ENCODE data around the gene SMPDL3B.

The SMPDL3B gene

DNA sequence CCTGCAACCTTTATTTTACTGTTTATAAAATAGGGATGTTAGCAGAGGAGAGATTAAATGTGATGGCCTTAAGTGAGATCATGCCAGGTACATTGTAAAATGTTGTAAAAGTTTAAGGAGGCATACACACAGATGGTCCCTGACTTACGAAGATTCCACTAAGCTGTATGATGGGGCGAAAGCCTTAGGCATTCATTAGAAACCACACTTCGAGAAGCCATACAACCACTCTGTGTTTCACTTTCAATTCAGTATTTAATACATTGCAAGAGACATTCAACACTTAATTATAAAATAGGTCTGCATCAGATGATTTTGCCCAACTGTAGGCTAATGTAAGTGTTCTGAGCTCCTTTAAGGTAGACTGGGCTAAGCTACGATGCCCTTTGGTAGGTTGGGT lies 3.7 kb downstream of the SMPDL3B start:
- H3K9me3 ChIP-seq (ENCODE audit: control insufficient read depth, low read length): no peaks in the 10 kb centered on the region
- H3K4me3 ChIP-seq (ENCODE audit: insufficient read depth, low read depth, low read length): no peak overlapping the region
- no peaks in the 10 kb centered on the region for H3K36me3 ChIP-seq (ENCODE audit: control insufficient read depth, insufficient read depth, low read length)
- WGBS, 2 experiments: 94 to 95% methylated on average over 4 of the region's 4 CpGs
- H3K27ac ChIP-seq (ENCODE audit: insufficient read depth, low read depth, low read length, poor library complexity, severe bottlenecking): no peak overlapping the region
- peaks cover 7% of the 10 kb centered on the region for H3K4me1 ChIP-seq (ENCODE audit: control insufficient read depth, insufficient read depth, low read length)
- H3K27me3 ChIP-seq (ENCODE audit: control insufficient read depth, insufficient read depth, low read length, poor library complexity, severe bottlenecking): peaks cover 11% of the 10 kb centered on the region

DNA sequence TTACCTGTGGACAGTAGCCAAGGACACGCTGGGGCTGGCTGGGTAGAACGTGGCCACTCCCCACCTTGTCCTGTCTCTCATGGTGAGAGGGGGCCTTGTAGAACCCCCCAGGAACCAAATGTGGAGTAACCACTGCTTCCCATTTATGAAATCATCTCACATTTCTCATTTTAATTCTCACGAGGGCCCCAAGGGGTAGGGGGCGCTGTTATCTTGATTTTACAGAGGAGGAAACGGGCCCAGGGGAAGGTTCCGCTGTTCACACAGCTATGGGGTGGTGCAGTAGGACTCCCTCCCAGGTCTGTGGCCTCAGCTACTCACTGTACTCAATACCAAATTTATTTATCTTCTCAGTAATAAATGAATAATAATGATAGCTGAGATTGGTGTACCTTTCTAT lies 5.5 kb downstream of the SMPDL3B start:
- no peak overlapping the region for H3K27ac ChIP-seq (ENCODE audit: insufficient read depth, low read depth, low read length, poor library complexity, severe bottlenecking)
- no peaks in the 10 kb centered on the region for H3K36me3 ChIP-seq (ENCODE audit: control insufficient read depth, insufficient read depth, low read length)
- peaks cover 8% of the 10 kb centered on the region for H3K27me3 ChIP-seq (ENCODE audit: control insufficient read depth, insufficient read depth, low read length, poor library complexity, severe bottlenecking)
- WGBS, 2 experiments: 57 to 58% methylated on average over 6 of the region's 6 CpGs
- no peaks in the 10 kb centered on the region for H3K9me3 ChIP-seq (ENCODE audit: control insufficient read depth, low read length)
- H3K4me3 ChIP-seq (ENCODE audit: insufficient read depth, low read depth, low read length): no peak overlapping the region
- H3K4me1 ChIP-seq (ENCODE audit: control insufficient read depth, insufficient read depth, low read length): peaks cover 7% of the 10 kb centered on the region

DNA sequence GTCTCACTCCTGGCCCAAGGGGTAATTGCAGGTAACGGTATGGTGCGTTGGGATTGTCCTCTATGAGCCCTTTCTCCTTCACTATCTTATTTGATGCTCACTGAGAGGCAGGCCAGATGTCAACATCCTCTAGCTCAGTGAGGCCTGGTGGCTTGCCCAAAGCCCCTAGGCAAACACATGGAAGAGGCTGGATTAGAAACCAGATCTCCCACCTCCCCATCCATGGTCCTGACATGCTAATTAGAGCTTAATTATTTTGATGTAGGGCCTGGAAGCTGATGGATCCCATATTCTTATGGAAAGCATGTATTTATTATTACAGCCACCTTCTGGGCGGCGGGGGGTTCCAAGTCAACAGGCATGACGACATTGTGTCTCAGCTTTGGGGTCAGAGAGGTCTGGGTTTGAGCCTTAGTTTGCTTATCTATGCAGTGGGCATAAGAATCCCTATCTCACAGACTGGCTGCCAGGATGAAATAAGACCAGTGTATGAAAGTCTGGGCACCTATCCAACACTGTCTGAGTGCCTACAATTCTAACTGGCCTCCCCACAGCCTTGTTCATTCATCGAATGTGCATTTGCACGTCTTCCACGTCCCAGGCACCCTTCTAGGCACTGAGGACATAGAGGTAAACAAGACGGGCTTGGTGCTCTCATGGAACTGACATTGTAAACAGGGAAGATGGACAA lies 6.2 kb downstream of the SMPDL3B start:
- no peak overlapping the region for H3K4me3 ChIP-seq (ENCODE audit: insufficient read depth, low read depth, low read length)
- H3K4me1 ChIP-seq (ENCODE audit: control insufficient read depth, insufficient read depth, low read length): peaks cover 7% of the 10 kb centered on the region
- WGBS, 2 experiments: 87 to 95% methylated on average over 9 of the region's 9 CpGs
- peaks cover 1% of the 10 kb centered on the region for H3K27me3 ChIP-seq (ENCODE audit: control insufficient read depth, insufficient read depth, low read length, poor library complexity, severe bottlenecking)
- H3K36me3 ChIP-seq (ENCODE audit: control insufficient read depth, insufficient read depth, low read length): no peaks in the 10 kb centered on the region
- no peaks in the 10 kb centered on the region for H3K9me3 ChIP-seq (ENCODE audit: control insufficient read depth, low read length)
- H3K27ac ChIP-seq (ENCODE audit: insufficient read depth, low read depth, low read length, poor library complexity, severe bottlenecking): no peak overlapping the region

DNA sequence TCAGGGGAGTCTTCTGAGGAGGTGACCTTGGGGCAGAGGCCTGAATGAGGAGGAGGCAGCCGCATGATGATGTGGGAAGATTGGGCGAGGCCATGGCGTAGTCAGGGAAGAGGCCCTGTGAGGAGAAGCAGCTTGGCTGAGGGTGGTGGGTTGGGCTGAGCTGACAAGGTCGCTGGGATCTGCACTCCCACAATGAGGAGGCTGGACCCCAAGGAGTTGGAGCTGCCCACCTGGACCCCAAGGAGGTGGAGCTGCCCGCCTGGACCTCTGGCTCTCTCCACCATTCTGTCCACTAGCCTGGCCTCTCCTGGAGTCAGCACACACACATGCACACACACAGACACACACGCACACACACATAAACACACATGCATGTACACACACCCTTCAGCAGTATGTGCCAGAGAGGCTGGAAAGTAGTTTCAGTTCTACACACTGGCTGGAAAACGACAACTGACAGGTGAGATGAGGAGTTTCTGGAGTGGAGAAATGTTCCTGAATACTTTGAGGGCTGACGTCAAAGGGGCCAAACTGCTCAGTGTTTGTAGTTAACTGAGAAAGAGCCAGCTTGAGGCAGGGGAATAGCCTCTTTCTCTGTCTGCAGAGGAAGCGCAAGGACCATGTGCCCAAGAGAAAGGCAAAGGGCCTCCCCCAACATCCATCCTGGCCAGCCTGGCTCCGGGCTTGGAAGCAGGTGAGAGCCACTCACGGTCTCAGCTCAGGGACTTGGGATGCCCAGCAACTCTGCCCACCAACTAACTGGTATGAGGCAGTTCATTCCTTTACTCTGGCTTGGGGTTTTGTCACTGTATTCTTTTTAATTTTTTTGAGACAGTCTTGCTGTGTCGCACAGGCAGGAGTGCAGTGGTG lies 7.1 kb downstream of the SMPDL3B start:
- H3K27ac ChIP-seq (ENCODE audit: insufficient read depth, low read depth, low read length, poor library complexity, severe bottlenecking): no peak overlapping the region
- H3K4me3 ChIP-seq (ENCODE audit: insufficient read depth, low read depth, low read length): no peak overlapping the region
- WGBS, 2 experiments: 93 to 94% methylated on average over 12 of the region's 12 CpGs
- H3K36me3 ChIP-seq (ENCODE audit: control insufficient read depth, insufficient read depth, low read length): no peaks in the 10 kb centered on the region
- peaks cover 5% of the 10 kb centered on the region for H3K4me1 ChIP-seq (ENCODE audit: control insufficient read depth, insufficient read depth, low read length)
- H3K27me3 ChIP-seq (ENCODE audit: control insufficient read depth, insufficient read depth, low read length, poor library complexity, severe bottlenecking): no peaks in the 10 kb centered on the region
- H3K9me3 ChIP-seq (ENCODE audit: control insufficient read depth, low read length): no peaks in the 10 kb centered on the region

DNA sequence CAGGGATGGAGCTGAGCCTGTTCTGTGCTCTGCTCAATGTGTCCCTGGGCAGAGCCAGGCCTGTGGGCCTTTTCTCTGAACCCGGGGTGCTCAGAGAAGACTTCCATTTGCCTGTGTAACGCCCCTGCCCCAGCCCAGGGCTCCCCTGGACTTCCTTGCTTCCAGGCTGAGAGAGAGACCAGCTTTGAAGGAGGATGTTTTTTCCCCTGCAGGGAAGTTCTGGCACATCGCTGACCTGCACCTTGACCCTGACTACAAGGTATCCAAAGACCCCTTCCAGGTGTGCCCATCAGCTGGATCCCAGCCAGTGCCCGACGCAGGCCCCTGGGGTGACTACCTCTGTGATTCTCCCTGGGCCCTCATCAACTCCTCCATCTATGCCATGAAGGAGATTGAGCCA lies 10.2 kb downstream of the SMPDL3B start:
- no peaks in the 10 kb centered on the region for H3K9me3 ChIP-seq (ENCODE audit: control insufficient read depth, low read length)
- no peaks in the 10 kb centered on the region for H3K36me3 ChIP-seq (ENCODE audit: control insufficient read depth, insufficient read depth, low read length)
- no peaks in the 10 kb centered on the region for H3K4me1 ChIP-seq (ENCODE audit: control insufficient read depth, insufficient read depth, low read length)
- no peak overlapping the region for H3K4me3 ChIP-seq (ENCODE audit: insufficient read depth, low read depth, low read length)
- no peaks in the 10 kb centered on the region for H3K27me3 ChIP-seq (ENCODE audit: control insufficient read depth, insufficient read depth, low read length, poor library complexity, severe bottlenecking)
- no peak overlapping the region for H3K27ac ChIP-seq (ENCODE audit: insufficient read depth, low read depth, low read length, poor library complexity, severe bottlenecking)
- 92 to 95% methylated on average over 5 of the region's 5 CpGs for WGBS, 2 experiments

DNA sequence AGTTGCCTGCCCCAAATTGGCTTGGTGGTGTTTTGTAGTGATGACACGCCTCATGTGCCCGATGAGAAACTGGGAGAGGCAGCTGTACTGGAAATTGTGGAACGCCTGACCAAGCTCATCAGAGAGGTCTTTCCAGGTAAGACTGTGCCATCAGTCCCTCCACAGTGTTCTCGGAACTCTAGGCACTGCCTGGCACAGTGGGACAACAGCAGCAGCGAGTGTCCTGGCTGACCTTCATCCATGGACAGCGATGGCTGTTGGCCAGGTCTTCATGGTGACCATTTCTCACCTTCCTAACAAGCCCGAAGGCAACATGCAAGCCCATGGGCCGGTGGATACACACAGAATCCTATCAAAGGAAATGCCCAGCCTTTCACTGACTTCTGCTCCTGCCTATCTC lies 14.2 kb downstream of the SMPDL3B start:
- 93 to 94% methylated on average over 8 of the region's 8 CpGs for WGBS, 2 experiments
- Histone ChIP-seq H3K4me1 (ENCODE audit: control insufficient read depth, insufficient read depth, low read length) (no peaks in the 10 kb centered on the region), H3K27me3 (ENCODE audit: control insufficient read depth, insufficient read depth, low read length, poor library complexity, severe bottlenecking) (no peaks in the 10 kb centered on the region), H3K36me3 (ENCODE audit: control insufficient read depth, insufficient read depth, low read length) (no peaks in the 10 kb centered on the region), H3K4me3 (ENCODE audit: insufficient read depth, low read depth, low read length) (no peak overlapping the region), H3K27ac (ENCODE audit: insufficient read depth, low read depth, low read length, poor library complexity, severe bottlenecking) (no peak overlapping the region), H3K9me3 (ENCODE audit: control insufficient read depth, low read length) (no peaks in the 10 kb centered on the region)

DNA sequence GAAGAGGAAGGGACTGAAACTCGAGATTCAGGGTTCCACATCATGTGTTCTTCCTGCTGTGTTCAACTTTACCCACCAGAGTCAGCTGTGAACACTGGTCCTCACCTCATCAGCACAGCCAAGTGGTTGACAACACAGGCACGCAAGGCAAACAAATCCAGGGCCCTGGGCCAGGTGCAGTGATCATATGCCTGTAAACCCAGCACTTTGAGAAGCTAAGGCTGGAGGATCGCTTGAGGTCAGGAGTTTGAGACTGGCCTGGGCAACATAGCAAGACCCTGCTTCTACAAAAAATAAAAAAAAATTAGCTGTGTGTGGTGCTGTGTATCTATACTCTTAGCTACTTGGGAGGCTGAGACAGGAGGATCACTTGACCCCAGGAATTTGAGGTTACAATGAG lies 16.6 kb downstream of the SMPDL3B start:
- Histone ChIP-seq H3K36me3 (ENCODE audit: control insufficient read depth, insufficient read depth, low read length) (no peaks in the 10 kb centered on the region), H3K4me1 (ENCODE audit: control insufficient read depth, insufficient read depth, low read length) (no peaks in the 10 kb centered on the region), H3K4me3 (ENCODE audit: insufficient read depth, low read depth, low read length) (no peak overlapping the region), H3K27me3 (ENCODE audit: control insufficient read depth, insufficient read depth, low read length, poor library complexity, severe bottlenecking) (no peaks in the 10 kb centered on the region), H3K27ac (ENCODE audit: insufficient read depth, low read depth, low read length, poor library complexity, severe bottlenecking) (no peak overlapping the region), H3K9me3 (ENCODE audit: control insufficient read depth, low read length) (no peaks in the 10 kb centered on the region)
- WGBS, 2 experiments: 74 to 75% methylated on average over 3 of the region's 3 CpGs

DNA sequence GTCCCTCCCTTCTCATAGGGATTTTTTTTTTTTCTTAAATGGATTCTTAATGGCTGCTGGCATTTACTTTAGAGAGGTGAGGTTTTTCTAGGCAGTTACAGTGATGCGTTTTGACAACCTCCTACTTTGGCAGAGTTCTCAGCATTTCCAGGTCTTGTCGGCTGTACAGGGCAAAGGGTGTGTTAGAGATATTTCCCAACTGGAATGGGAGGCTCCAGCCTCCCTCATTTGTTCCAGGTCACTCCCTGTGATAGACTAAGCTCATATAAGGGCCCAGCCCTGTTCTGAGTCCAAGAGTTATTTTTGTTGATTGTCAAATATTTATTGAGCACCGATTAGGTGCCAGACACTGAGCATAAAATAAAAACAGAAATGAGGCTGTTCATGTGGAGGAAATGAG lies 17.3 kb downstream of the SMPDL3B start:
- no peak overlapping the region for H3K27ac ChIP-seq (ENCODE audit: insufficient read depth, low read depth, low read length, poor library complexity, severe bottlenecking)
- no peaks in the 10 kb centered on the region for H3K4me1 ChIP-seq (ENCODE audit: control insufficient read depth, insufficient read depth, low read length)
- no peaks in the 10 kb centered on the region for H3K27me3 ChIP-seq (ENCODE audit: control insufficient read depth, insufficient read depth, low read length, poor library complexity, severe bottlenecking)
- H3K36me3 ChIP-seq (ENCODE audit: control insufficient read depth, insufficient read depth, low read length): no peaks in the 10 kb centered on the region
- no peak overlapping the region for H3K4me3 ChIP-seq (ENCODE audit: insufficient read depth, low read depth, low read length)
- 93 to 95% methylated on average over 3 of the region's 3 CpGs for WGBS, 2 experiments
- H3K9me3 ChIP-seq (ENCODE audit: control insufficient read depth, low read length): no peaks in the 10 kb centered on the region

DNA sequence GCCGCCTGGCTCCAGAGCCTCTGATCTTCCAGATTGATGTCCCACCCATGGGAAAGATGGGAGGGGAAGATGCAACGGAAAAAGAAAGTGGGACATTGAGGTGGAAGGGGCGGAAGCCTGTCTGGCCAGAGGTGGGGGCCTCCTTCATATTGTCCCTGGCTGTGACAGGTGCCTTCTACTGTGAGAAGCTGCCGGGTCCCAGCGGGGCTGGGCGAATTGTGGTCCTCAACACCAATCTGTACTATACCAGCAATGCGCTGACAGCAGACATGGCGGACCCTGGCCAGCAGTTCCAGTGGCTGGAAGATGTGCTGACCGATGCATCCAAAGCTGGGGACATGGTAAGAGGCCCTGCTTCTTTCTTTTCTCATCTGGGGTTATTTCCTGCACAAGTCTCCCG lies 19.4 kb downstream of the SMPDL3B start:
- Histone ChIP-seq H3K27ac (ENCODE audit: insufficient read depth, low read depth, low read length, poor library complexity, severe bottlenecking) (no peak overlapping the region), H3K36me3 (ENCODE audit: control insufficient read depth, insufficient read depth, low read length) (no peaks in the 10 kb centered on the region), H3K4me3 (ENCODE audit: insufficient read depth, low read depth, low read length) (no peak overlapping the region), H3K9me3 (ENCODE audit: control insufficient read depth, low read length) (no peaks in the 10 kb centered on the region), H3K4me1 (ENCODE audit: control insufficient read depth, insufficient read depth, low read length) (no peaks in the 10 kb centered on the region), H3K27me3 (ENCODE audit: control insufficient read depth, insufficient read depth, low read length, poor library complexity, severe bottlenecking) (no peaks in the 10 kb centered on the region)
- 94 to 96% methylated on average over 10 of the region's 10 CpGs for whole genome bisulfite sequencing, 2 experiments

DNA sequence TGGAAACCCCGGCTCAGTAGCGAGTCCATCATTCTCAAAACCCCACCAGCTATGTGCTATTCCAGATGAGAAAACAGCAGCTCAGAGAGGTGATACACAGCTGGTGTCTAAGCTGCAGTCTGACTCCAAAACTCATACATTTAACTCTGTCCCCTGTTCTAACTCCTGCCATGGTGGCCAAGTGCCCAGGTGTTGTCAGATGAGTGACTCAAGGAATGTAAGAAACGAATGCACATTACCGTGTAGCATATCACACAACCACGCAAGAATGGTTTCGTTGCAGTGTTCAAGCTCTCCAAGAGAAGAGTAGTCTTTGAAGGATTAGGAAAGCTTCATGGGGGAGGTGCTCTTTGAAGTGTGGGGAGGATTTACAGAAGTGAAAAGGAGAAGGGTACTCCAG lies 20.3 kb downstream of the SMPDL3B start:
- Histone ChIP-seq H3K27me3 (ENCODE audit: control insufficient read depth, insufficient read depth, low read length, poor library complexity, severe bottlenecking) (no peaks in the 10 kb centered on the region), H3K4me1 (ENCODE audit: control insufficient read depth, insufficient read depth, low read length) (no peaks in the 10 kb centered on the region), H3K27ac (ENCODE audit: insufficient read depth, low read depth, low read length, poor library complexity, severe bottlenecking) (no peak overlapping the region), H3K36me3 (ENCODE audit: control insufficient read depth, insufficient read depth, low read length) (no peaks in the 10 kb centered on the region), H3K9me3 (ENCODE audit: control insufficient read depth, low read length) (no peaks in the 10 kb centered on the region), H3K4me3 (ENCODE audit: insufficient read depth, low read depth, low read length) (no peak overlapping the region)
- 94% methylated on average over 6 of the region's 6 CpGs for WGBS, 2 experiments

All from ectodermal cell (in vitro differentiated cells).